Stimulated activated CD8-positive, alpha-beta memory T cell treated with anti-CD3 and anti-CD28 coated beads, Interleukin-15, amount 100 ng/mL, for 24 hours (primary cell): Measurements from ENCODE around the gene PRPSAP1.
A peak's percentile ranks its signal among the peaks of the same experiment; 100 is the strongest.

Source experiments
- DNase-seq: peaks from one replicate; pipeline ENCODE4 v3.0.0-alpha.2; 2020; ENCODE audit warnings: low read depth

Gene PRPSAP1, protein sequence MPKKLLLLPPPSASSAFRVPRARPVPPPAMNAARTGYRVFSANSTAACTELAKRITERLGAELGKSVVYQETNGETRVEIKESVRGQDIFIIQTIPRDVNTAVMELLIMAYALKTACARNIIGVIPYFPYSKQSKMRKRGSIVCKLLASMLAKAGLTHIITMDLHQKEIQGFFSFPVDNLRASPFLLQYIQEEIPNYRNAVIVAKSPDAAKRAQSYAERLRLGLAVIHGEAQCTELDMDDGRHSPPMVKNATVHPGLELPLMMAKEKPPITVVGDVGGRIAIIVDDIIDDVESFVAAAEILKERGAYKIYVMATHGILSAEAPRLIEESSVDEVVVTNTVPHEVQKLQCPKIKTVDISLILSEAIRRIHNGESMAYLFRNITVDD

DNA sequence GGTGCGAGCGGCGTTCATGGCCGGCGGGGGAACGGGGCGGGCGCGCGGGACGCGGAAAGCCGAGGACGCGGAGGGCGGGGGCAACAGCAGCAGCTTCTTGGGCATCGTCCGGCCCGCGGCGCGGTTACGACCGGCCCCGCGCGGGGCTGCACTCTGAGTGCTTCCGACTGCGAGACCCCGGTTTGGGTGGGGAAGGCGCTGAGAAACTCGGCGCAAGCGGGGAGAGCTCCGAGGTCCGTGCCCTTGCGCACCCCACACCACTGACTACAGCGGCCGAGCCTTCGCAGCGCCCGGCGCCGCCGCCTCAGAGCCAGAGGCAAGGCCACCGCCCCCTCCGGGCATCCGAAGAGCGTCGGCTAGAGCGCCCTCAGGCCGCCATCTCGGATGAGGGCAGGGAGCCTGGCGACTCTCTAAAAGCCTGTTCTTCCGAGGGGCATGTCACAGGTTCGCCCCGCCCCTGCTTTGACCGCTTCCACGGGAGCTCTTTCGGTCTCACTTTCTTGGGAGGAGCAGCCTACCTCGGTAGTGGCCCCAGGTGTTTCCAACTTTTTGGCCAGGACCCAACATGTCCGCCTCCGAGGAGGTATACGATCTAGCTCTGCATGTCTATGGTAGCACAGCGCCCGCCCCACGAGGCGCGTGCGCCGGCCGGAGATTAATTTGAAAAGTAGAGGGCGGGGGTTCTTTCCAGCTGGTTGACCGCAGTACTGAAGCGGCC lies at the start of gene PRPSAP1:
Gene PRPSAP1, minus strand, starts transcription at position 318 of the 718 bp plus-strand sequence. Its CDS starts 213 bp downstream, at position 105.
- peak; percentile 61 for DNase-seq

DNA sequence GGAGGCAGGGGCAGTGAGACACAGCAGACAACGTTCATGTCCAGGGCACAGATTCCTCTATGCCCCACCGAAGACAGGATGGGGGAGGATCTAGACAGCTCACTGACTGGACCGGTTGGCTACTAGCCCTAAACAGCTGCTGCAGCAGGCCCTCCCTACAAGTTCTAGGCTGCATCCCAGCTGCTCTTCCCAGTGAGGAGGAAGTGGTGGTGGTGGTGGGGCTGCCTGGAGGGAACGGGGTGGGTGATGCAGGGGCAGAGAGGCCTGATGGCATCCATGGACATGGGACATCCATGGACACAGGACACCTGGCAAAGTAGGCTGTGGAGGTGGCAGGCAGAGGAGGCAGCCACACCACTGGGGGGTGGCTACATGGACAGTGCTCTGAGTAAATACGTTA lies 49.0 kb upstream of the PRPSAP1 start:
- DNase-seq, result no peak

DNA sequence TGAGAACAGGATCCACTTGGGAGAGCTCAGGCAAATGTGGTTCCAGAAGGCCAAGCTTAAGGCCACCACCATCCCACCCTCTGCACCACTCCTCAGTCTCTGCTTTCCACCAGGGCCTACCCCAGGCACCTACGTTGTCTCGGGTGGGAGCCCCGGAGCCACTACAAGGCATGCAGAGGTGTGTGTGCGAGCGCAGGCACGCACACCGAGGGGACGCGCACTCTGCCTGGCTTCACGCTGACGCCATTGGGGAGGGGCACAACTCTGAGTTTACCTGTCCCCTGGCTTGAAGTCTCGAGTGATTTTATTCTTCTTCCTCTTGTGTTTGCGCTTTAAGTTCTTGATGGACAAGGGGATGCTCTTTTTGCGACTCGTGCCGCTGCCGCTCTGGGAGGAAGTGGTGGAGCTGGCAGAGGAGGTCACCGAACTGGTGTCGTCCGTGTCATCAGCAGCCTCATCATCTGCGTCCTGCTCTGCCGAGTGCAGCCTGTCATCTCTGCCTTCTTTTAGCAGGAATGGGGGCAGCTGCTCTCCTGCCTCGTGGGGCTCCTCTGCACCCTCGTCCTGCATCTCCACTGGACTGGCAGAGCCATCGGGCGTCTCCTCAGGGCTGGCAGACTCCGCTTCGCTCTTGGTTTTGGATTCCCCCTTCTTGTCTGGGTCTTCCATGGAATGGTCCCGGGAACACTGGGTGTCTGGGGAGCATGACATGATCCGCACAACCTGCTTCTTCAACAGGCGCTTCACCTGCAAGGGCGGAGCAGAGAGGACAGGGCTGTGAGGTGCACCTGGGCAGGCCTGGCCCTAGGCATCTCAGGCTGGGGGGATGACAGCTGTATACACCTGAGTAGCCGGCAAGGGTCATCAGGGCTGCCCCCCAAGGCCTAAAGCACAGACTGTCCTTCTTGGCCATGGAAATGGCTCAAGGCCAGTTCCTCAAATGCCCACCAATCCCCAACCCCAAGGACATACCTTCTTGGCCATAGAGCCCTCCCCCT lies 45.8 kb upstream of the PRPSAP1 start:
- DNase-seq, result no peak

DNA sequence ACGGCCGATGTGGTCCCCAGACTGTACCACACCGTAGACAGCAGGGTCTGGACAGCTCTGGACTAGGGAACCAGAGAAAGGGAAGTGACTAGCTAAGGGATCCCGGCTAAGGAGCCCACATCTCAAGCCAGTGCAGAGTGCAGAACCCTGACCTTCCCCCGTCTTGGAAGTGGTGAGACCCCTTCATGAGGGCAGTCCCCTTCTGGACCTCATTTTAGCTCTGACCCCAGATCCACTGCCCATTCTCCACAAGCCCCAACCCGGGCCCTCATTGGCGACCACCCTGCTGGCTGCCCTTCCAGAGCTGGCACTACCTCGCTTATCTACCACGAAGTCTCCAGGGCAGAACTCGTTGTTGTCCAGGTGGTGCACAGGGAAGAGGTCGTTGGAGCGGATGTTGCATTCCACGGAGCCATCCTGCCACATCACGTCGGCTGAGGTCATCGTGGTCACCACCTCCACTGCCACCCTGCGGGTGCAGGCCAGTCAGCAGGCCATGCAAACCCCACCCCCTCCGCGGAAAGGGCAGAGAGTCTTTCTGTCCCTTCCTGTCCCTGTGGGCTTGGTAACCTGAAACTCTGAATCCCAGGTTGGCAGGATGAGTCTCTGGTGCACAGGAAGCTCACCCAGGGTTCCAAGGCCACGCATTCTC lies 44.9 kb upstream of the PRPSAP1 start:
- no peak for DNase-seq

- peak; percentile 79 for DNase-seq
These were observed 44.2 kb upstream of the PRPSAP1 start for GRCh38 chr17:76397687-76398522.

GRCh38 chr17:76397184-76397583 lies 43.5 kb upstream of the PRPSAP1 start:
- no peak for DNase-seq

GRCh38 chr17:76395980-76396379 lies 42.3 kb upstream of the PRPSAP1 start:
- DNase-seq, result no peak

- DNase-seq, result no peak
These were observed 40.5 kb upstream of the PRPSAP1 start for GRCh38 chr17:76394166-76394565.

- no peak for DNase-seq
These were observed 37.5 kb upstream of the PRPSAP1 start for GRCh38 chr17:76391200-76391715.

GRCh38 chr17:76390003-76390421 lies 36.3 kb upstream of the PRPSAP1 start:
- no peak for DNase-seq

DNA sequence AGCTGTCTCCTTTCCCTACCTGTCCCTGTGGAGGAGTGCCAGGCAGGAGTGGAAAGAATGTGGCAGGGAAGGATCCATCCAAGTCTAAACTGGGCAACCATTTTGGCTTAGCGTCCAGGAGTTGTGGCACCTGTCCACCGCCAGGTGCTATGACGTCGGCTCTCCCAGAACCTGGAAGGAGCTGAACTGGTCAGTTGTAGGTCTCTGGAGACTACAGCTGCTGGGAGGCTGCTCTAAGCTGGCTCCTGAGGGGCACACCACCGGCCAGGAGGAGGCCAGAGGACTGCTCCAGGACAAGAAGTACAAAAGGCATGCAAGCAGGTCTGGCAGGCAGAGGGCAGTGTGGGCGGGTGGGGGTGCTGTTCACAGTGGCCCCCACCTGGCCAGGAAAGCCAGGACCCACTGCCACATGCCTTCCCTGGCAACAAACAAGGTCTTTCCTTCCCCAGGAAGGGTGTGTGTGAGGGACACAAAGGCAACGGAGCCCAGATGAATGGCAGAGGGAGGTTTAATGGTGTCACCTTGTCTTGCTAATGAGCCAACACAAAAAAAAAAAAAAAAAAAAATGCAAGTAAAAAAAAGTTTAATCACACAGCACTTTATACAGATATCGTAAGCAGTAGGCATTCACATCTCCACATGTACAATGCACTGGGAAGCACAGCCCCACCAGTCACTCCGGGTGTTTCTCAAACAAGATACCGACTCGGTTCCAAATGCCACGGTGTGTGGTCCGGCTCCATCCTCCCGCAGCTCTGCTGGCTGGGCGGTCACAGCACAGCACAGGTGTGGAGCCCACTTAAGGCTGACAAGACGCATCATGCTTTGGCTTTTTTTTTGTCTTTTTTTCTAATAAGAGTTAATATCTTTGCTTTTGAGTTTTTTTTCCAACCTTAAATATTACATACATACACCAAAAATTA lies 35.5 kb upstream of the PRPSAP1 start:
- DNase-seq, result no peak

DNA sequence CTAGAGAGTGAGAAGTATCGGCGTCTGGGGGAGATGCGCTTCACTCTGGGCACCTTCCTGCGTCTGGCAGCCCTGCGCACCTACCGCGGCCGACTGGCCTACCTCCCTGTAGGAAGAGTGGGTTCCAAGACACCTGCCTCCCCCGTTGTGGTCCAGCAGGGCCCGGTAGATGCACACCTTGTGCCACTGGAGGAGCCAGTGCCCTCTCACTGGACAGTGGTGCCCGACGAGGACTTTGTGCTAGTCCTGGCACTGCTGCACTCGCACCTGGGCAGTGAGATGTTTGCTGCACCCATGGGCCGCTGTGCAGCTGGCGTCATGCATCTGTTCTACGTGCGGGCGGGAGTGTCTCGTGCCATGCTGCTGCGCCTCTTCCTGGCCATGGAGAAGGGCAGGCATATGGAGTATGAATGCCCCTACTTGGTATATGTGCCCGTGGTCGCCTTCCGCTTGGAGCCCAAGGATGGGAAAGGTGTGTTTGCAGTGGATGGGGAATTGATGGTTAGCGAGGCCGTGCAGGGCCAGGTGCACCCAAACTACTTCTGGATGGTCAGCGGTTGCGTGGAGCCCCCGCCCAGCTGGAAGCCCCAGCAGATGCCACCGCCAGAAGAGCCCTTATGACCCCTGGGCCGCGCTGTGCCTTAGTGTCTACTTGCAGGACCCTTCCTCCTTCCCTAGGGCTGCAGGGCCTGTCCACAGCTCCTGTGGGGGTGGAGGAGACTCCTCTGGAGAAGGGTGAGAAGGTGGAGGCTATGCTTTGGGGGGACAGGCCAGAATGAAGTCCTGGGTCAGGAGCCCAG lies 33.5 kb upstream of the PRPSAP1 start:
- DNase-seq, result no peak

GRCh38 chr17:76385892-76386786 lies 32.4 kb upstream of the PRPSAP1 start:
- DNase-seq, result peak; percentile 62

GRCh38 chr17:76384987-76385891 lies 31.5 kb upstream of the PRPSAP1 start:
- DNase-seq, result no peak

- DNase-seq, result no peak
These were observed 30.7 kb upstream of the PRPSAP1 start, which contains the start of gene SPHK1 for GRCh38 chr17:76384222-76384986. TSS of gene SPHK1 (plus strand) at chr17:76384609. CDS start at chr17:76385645, 1,036 bp downstream.
